HepG2 (cell line): Measurements from ENCODE around the gene MRS2. TPM values are rescaled to one million over a fixed set of nuclear protein-coding genes. Genes with fewer than 3 reads are reported as not detected.

Experiments
- ATAC-seq: fragments of 200-7000 bp; cut with Tn5 transposase; 3 replicates; pipeline ENCODE4 v1.9.1; 2020; ENCODE audit warnings: mild to moderate bottlenecking, moderate library complexity
- BruUV-seq: library from RNA; stranded (reverse); fragments of 400-500 nt; replicated peaks from 2 replicates; lab custom pipeline; 2021; lab: Mats Ljungman, UMichigan
- CTCF ChIA-PET: fragments of 300-600 bp; formaldehyde crosslinking; extraction: SDS; loops from one replicate; lab custom pipeline; 2021; ENCODE audit warnings: low total read pairs, inconsistent platforms, low intra/inter-chr PET ratio; lab: Yijun Ruan, JAX
- POLR2A ChIA-PET: fragments of 350-600 bp; sonication (Branson Sonifier 250); formaldehyde crosslinking; loops from one replicate; lab custom pipeline; 2020; ENCODE audit warnings: antibody characterized with exemption, inconsistent platforms; lab: Yijun Ruan, JAX
- DNase-seq: peaks from one replicate; pipeline ENCODE4 v3.0.0-alpha.2; 2015; ENCODE audit warnings: low spot score
- FAIRE-seq: peaks from 3 replicates; lab custom pipeline; 2011; peaks lifted over from hg19 to GRCh38; lab: Jason Lieb, UNC
- H2AFZ ChIP-seq: one replicate; pipeline ENCODE4 v1.6.1; 2011; ENCODE audit warnings: low read length, inconsistent platforms
- H3K27ac ChIP-seq: fragments of 300-600 bp; 3 replicates; pipeline ENCODE4 v1.8.0; 2011; ENCODE audit warnings: mixed run types, mild to moderate bottlenecking, mixed read lengths, low read length, inconsistent platforms; ENCODE audit not compliant: insufficient read depth; ENCODE audit errors: extremely low read length
- H3K27me3 ChIP-seq, 2 experiments: fragments of 200-600 bp in 1 of 2; 2 replicates in 1 of 2; 3 replicates in 1 of 2; pipeline versions ENCODE4 v1.6.0 to v1.8.0; 2011; ENCODE audit warnings: low read length in 2 of 2, mild to moderate bottlenecking in 2 of 2, moderate library complexity in 2 of 2, inconsistent platforms in 1 of 2; ENCODE audit not compliant: insufficient read depth in 2 of 2, control insufficient read depth in 1 of 2
- H3K36me3 ChIP-seq, 2 experiments: fragments of 200-600 bp in 1 of 2; replicated peaks in 1 of 2; 2 replicates in 1 of 2; 3 replicates in 1 of 2; pipeline versions ENCODE4 v1.5.1 to v1.8.0; 2011; ENCODE audit warnings: low read length in 2 of 2, inconsistent platforms in 1 of 2; ENCODE audit not compliant: insufficient read depth in 2 of 2, control insufficient read depth in 1 of 2
- H3K4me1 ChIP-seq: 2 replicates; pipeline ENCODE4 v1.5.1; 2012; ENCODE audit warnings: low read length, inconsistent platforms; ENCODE audit not compliant: insufficient read depth
- H3K4me2 ChIP-seq: 2 replicates; pipeline ENCODE4 v1.6.0; 2011; ENCODE audit warnings: low read depth, low read length, inconsistent platforms
- H3K4me3 ChIP-seq, 3 experiments: fragments of 200-600 bp in 1 of 3; sonication (generic), shearing (Covaris generic) in 1 of 3; replicated peaks in 1 of 3; 2 replicates each; pipeline ENCODE4 v1.5.1; 2011 to 2016; ENCODE audit warnings: low read length in 3 of 3, inconsistent platforms in 2 of 3, low read depth in 2 of 3, mild to moderate bottlenecking in 2 of 3, control low read depth in 1 of 3, mixed read lengths in 1 of 3; ENCODE audit not compliant: insufficient read depth in 1 of 3
- H3K79me2 ChIP-seq: one replicate; pipeline ENCODE4 v1.6.1; 2011; ENCODE audit warnings: low read length, inconsistent platforms; ENCODE audit not compliant: insufficient read depth
- H3K9ac ChIP-seq: 2 replicates; pipeline ENCODE4 v1.6.0; 2011; ENCODE audit warnings: mild to moderate bottlenecking, low read depth, low read length, inconsistent platforms; ENCODE audit not compliant: insufficient read depth
- H3K9me3 ChIP-seq: 2 replicates; pipeline ENCODE4 v1.5.1; 2012; ENCODE audit warnings: mild to moderate bottlenecking, low read length
- H4K20me1 ChIP-seq: 2 replicates; pipeline ENCODE4 v1.6.0; 2011; ENCODE audit warnings: inconsistent platforms, mild to moderate bottlenecking, low read length, moderate library complexity; ENCODE audit not compliant: insufficient read depth
- ELF3 ChIP-seq: IDR thresholded peaks from 2 replicates; pipeline ENCODE4 v1.6.1; 2016; ENCODE audit warnings: missing genetic modification reagents, missing compliant biosample characterization
- FOXA3 ChIP-seq: IDR thresholded peaks from 2 replicates; pipeline ENCODE4 v1.6.1; 2016; ENCODE audit warnings: missing genetic modification reagents, missing compliant biosample characterization
- HMG20B ChIP-seq: conservative IDR thresholded peaks from 2 replicates; pipeline ENCODE4 v1.6.1; 2016; ENCODE audit warnings: missing genetic modification reagents, missing compliant biosample characterization
- KIAA2018 ChIP-seq: sonication (generic); formaldehyde crosslinking; IDR thresholded peaks from 2 replicates; pipeline ENCODE4 v1.5.0; 2020; ENCODE audit warnings: mild to moderate bottlenecking, missing genetic modification reagents, borderline replicate concordance
- NR1H2 ChIP-seq: sonication (generic); formaldehyde crosslinking; IDR thresholded peaks from 2 replicates; pipeline ENCODE4 v1.8.1; 2022; ENCODE audit warnings: low read depth, missing genetic modification reagents, borderline replicate concordance
- ZBTB46 ChIP-seq: sonication (generic); formaldehyde crosslinking; IDR thresholded peaks from 2 replicates; pipeline ENCODE4 v1.4.0; 2020; ENCODE audit warnings: mild to moderate bottlenecking, missing genetic modification reagents, borderline replicate concordance
- ZNF264 ChIP-seq: sonication (generic); formaldehyde crosslinking; IDR thresholded peaks from 2 replicates; pipeline ENCODE4 v1.4.0; 2020; ENCODE audit warnings: missing genetic modification reagents
- WGBS: methylation state at CpG from one replicate; pipeline ENCODE4 v1.1.6; 2017; ENCODE audit warnings: low lambda C conversion rate; 5-methylcytosine and 5-hydroxymethylcytosine counted together
- in situ Hi-C: cut with HindIII; loops from 2 replicates; pipeline ENCODE4 v1.10.0; 2017; ENCODE audit warnings: low pct_unique_long_range_greater_than_20kb; ENCODE audit not compliant: extremely low pct_ligation_motif_present
- intact Hi-C: fragments of 100-400 bp; cut with micrococcal nuclease; formaldehyde crosslinking; loops from one replicate; pipeline ENCODE4 v1.10.0; 2022; ENCODE audit not compliant: unreplicated experiment
- polyA plus RNA-seq, 8 experiments: library from polyadenylated mRNA; depleted of rRNA in 3 of 8; stranded (reverse) in 7 of 8; unstranded in 1 of 8; fragments of >200 nt; fragmentation: Illumina TruSeq in 4 of 8; extraction: Trizol in 4 of 8; gene quantifications; 2 replicates each; pipeline versions ENCODE4 v1.2.1 to v1.2.3, GENCODE V29; 2011 to 2016; ENCODE audit warnings: low read depth in 4 of 8, missing spikeins in 1 of 8, mixed read lengths in 1 of 8; ENCODE audit not compliant: insufficient read depth in 1 of 8
- total RNA-seq, 5 experiments: library from RNA; depleted of rRNA; stranded (reverse); fragments of >200 nt; fragmentation: Illumina TruSeq; extraction: Trizol; gene quantifications; 2 replicates each; pipeline ENCODE4 v1.2.3, GENCODE V29; 2016; ENCODE audit warnings: low read depth in 1 of 5
- TF ChIP-seq, protein P1 (sequence below): sonication (generic); formaldehyde crosslinking; IDR thresholded peaks from 2 replicates; pipeline ENCODE4 v1.4.0; 2020; ENCODE audit warnings: mild to moderate bottlenecking, missing genetic modification reagents

Gene MRS2
- total and polyA plus RNA-seq, 2 of the 13 experiments (the other 11 are each of a cell fraction or from before 2014, with no cell fraction given), result 31.1 to 83.8 TPM

GRCh38 chr6:24446670-24447069, 43.9 kb downstream of the MRS2 start:
- BruUV-seq, result no TSS peak
- WGBS, result 85% methylated on average over 7 of the region's 7 CpGs
- Histone ChIP-seq H4K20me1 (no peaks in the 10 kb centered on the region), H3K4me1 (peaks cover 7% of the 10 kb centered on the region; the same call in 1 of the 2 replicates), H3K9ac (no peak overlapping the region), H3K9me3 (no peaks in the 10 kb centered on the region), H3K4me3 (no peak overlapping the region), H3K4me2 (no peak overlapping the region), H3K79me2 (no peaks in the 10 kb centered on the region), H2AFZ (no peak overlapping the region), H3K36me3 (no peaks in the 10 kb centered on the region), H3K27ac (no peak overlapping the region), H3K27me3 (no peaks in the 10 kb centered on the region)
- in situ Hi-C loops, result no loop called here
- POLR2A ChIA-PET, result no interaction called here
- FAIRE-seq (no peak), DNase-seq (no peak), ATAC-seq (no peak)
- intact Hi-C loops, result no loop called here
- CTCF ChIA-PET, result no interaction called here
- no peak for TF ChIP-seq ELF3
- no peak for TF ChIP-seq ZNF264
- no peak for TF ChIP-seq FOXA3 (CRISPR knock-in tag)
- TF ChIP-seq NR1H2, result no peak
- TF ChIP-seq KIAA2018 (CRISPR knock-in tag), result no peak
- no peak for TF ChIP-seq ZBTB46
- TF ChIP-seq HMG20B (CRISPR knock-in tag), result no peak
- TF ChIP-seq, protein P1, sequence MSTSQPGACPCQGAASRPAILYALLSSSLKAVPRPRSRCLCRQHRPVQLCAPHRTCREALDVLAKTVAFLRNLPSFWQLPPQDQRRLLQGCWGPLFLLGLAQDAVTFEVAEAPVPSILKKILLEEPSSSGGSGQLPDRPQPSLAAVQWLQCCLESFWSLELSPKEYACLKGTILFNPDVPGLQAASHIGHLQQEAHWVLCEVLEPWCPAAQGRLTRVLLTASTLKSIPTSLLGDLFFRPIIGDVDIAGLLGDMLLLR (CRISPR knock-in tag), result no peak
